Jurkat, Clone E6-1 (cell line): ENCODE results near the gene ZNF585A.
"Not testable (repeated sequence)": the region's sequence is repeated elsewhere in the genome, so short reads cannot be mapped to it uniquely, and the experiment has no call there.

ENCODE experiments used
- DNase-seq: peaks from one replicate; pipeline ENCODE4 v3.0.0-alpha.2; 2011; ENCODE audit warnings: low read depth, low spot score
- H3K4me3 ChIP-seq: 2 replicates; pipeline ENCODE4 v1.5.1; 2011; ENCODE audit warnings: mild to moderate bottlenecking, low read length, control low read depth, moderate library complexity

The ZNF585A gene

DNA sequence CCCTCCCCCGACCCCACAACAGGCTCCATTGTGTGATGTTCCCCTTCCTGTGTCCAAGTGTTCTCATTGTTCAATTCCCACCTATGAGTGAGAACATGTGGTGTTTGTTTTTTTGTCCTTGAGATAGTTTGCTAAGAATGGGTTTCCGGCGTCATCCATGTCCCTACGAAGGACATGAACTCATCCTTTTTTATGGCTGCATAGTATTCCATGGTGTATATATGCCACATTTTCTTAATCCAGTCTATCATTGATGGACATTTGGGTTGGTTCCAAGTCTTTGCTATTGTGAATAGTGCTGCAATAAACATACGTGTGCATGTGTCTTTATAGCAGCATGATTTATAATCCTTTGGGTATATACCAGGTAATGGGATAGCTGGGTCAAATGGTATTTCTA lies 68.4 kb downstream of the ZNF585A start:
- not testable (repeated sequence) for DNase-seq, H3K4me3 ChIP-seq

DNA sequence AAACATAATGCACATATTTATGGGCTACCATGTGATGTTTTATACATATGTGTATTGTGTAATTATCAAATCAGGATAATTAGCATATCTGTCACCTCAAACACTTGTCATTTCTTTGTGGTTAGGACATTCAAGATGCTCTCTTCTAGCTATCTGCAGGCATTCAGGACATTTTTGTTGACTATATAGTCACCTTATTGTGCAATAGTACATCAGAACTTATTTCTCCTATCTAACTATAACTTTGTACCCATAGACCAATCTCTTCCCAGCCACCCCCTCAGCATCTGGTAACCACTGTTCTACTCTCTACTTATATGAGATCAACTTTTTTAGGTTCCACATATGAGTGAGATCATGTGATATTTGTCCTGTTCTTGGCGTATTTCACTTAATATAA lies 73.9 kb downstream of the ZNF585A start:
- no peak for DNase-seq
- H3K4me3 ChIP-seq: no peak overlapping the region

DNA sequence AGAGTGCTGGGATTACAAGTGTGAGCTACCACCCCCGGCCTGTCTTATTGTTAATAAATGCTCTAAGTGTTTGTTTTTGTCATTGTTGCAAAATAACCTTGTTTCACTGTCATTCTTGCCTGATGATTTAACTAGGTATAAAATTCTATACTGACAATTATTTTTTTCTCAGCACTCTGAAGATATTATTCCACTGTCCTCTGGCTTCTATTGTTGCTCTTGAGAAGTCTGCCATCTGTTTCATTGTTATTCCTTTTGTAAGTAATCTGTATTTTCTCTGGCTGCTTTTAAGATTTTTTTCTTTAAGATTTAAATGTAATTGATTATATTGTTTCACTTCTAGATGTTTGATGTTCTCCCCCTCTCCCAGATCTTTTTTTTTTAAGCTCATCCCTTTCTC lies 76.6 kb downstream of the ZNF585A start:
- H3K4me3 ChIP-seq: no peak overlapping the region
- no peak for DNase-seq
